WTC11 (cell line): ENCODE measurements around the gene REEP2.

Source experiments
- ESRRA ChIP-seq: sonication (generic); formaldehyde crosslinking; IDR thresholded peaks from 2 replicates; pipeline ENCODE4 v1.8.1; 2022; ENCODE audit warnings: mild to moderate bottlenecking, missing genetic modification reagents, borderline replicate concordance
- FOXP1 ChIP-seq: sonication (generic); formaldehyde crosslinking; IDR thresholded peaks from 2 replicates; pipeline ENCODE4 v1.8.0; 2022; ENCODE audit warnings: missing genetic modification reagents, mild to moderate bottlenecking, moderate library complexity, borderline replicate concordance
- MLX ChIP-seq: sonication (generic); formaldehyde crosslinking; IDR thresholded peaks from 2 replicates; pipeline ENCODE4 v1.8.1; 2023; ENCODE audit warnings: mild to moderate bottlenecking, missing genetic modification reagents, moderate library complexity
- STAT6 ChIP-seq: sonication (generic); formaldehyde crosslinking; conservative IDR thresholded peaks from 2 replicates; pipeline ENCODE4 v1.8.1; 2023; ENCODE audit warnings: mild to moderate bottlenecking, low read depth, missing genetic modification reagents, moderate library complexity
- TEAD4 ChIP-seq: sonication (generic); formaldehyde crosslinking; IDR thresholded peaks from 2 replicates; pipeline ENCODE4 v1.8.0; 2022; ENCODE audit warnings: mild to moderate bottlenecking, missing genetic modification reagents
- ZBTB21 ChIP-seq: sonication (generic); formaldehyde crosslinking; IDR thresholded peaks from 2 replicates; pipeline ENCODE4 v1.8.1; 2023; ENCODE audit warnings: mild to moderate bottlenecking, missing genetic modification reagents, borderline replicate concordance
- ZNF232 ChIP-seq: sonication (generic); formaldehyde crosslinking; IDR thresholded peaks from 2 replicates; pipeline ENCODE4 v1.8.0; 2022; ENCODE audit warnings: mild to moderate bottlenecking, missing genetic modification reagents
- TF ChIP-seq, protein P1 (sequence below): fragments of 200-600 bp; IDR thresholded peaks from 2 replicates; pipeline ENCODE4 v1.8.0; 2022; ENCODE audit warnings: antibody characterized with exemption
- TF ChIP-seq, protein P2 (sequence below): sonication (generic); formaldehyde crosslinking; IDR thresholded peaks from 2 replicates; pipeline ENCODE4 v1.8.0; 2023; ENCODE audit warnings: mild to moderate bottlenecking, missing genetic modification reagents
- TF ChIP-seq, protein P3 (sequence below): fragments of 250-450 bp; sonication (Bioruptor Pico); IDR thresholded peaks from 2 replicates; pipeline ENCODE4 v1.9.0; 2021; ENCODE audit warnings: mild to moderate bottlenecking
- TF ChIP-seq, protein P4 (sequence below): sonication (generic); formaldehyde crosslinking; IDR thresholded peaks from 2 replicates; pipeline ENCODE4 v1.8.0; 2022; ENCODE audit warnings: missing genetic modification reagents

- TF ChIP-seq FOXP1 (no peak), ZBTB21 (CRISPR knock-in tag) (no peak), ESRRA (CRISPR knock-in tag) (no peak), ZNF232 (CRISPR knock-in tag) (no peak), STAT6 (CRISPR knock-in tag) (no peak), MLX (CRISPR knock-in tag) (no peak), TEAD4 (CRISPR knock-in tag) (no peak)
- TF ChIP-seq, protein P1, sequence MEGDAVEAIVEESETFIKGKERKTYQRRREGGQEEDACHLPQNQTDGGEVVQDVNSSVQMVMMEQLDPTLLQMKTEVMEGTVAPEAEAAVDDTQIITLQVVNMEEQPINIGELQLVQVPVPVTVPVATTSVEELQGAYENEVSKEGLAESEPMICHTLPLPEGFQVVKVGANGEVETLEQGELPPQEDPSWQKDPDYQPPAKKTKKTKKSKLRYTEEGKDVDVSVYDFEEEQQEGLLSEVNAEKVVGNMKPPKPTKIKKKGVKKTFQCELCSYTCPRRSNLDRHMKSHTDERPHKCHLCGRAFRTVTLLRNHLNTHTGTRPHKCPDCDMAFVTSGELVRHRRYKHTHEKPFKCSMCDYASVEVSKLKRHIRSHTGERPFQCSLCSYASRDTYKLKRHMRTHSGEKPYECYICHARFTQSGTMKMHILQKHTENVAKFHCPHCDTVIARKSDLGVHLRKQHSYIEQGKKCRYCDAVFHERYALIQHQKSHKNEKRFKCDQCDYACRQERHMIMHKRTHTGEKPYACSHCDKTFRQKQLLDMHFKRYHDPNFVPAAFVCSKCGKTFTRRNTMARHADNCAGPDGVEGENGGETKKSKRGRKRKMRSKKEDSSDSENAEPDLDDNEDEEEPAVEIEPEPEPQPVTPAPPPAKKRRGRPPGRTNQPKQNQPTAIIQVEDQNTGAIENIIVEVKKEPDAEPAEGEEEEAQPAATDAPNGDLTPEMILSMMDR: no peak
- TF ChIP-seq, protein P2, sequence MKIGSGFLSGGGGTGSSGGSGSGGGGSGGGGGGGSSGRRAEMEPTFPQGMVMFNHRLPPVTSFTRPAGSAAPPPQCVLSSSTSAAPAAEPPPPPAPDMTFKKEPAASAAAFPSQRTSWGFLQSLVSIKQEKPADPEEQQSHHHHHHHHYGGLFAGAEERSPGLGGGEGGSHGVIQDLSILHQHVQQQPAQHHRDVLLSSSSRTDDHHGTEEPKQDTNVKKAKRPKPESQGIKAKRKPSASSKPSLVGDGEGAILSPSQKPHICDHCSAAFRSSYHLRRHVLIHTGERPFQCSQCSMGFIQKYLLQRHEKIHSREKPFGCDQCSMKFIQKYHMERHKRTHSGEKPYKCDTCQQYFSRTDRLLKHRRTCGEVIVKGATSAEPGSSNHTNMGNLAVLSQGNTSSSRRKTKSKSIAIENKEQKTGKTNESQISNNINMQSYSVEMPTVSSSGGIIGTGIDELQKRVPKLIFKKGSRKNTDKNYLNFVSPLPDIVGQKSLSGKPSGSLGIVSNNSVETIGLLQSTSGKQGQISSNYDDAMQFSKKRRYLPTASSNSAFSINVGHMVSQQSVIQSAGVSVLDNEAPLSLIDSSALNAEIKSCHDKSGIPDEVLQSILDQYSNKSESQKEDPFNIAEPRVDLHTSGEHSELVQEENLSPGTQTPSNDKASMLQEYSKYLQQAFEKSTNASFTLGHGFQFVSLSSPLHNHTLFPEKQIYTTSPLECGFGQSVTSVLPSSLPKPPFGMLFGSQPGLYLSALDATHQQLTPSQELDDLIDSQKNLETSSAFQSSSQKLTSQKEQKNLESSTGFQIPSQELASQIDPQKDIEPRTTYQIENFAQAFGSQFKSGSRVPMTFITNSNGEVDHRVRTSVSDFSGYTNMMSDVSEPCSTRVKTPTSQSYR (CRISPR knock-in tag): no peak
- TF ChIP-seq, protein P3, sequence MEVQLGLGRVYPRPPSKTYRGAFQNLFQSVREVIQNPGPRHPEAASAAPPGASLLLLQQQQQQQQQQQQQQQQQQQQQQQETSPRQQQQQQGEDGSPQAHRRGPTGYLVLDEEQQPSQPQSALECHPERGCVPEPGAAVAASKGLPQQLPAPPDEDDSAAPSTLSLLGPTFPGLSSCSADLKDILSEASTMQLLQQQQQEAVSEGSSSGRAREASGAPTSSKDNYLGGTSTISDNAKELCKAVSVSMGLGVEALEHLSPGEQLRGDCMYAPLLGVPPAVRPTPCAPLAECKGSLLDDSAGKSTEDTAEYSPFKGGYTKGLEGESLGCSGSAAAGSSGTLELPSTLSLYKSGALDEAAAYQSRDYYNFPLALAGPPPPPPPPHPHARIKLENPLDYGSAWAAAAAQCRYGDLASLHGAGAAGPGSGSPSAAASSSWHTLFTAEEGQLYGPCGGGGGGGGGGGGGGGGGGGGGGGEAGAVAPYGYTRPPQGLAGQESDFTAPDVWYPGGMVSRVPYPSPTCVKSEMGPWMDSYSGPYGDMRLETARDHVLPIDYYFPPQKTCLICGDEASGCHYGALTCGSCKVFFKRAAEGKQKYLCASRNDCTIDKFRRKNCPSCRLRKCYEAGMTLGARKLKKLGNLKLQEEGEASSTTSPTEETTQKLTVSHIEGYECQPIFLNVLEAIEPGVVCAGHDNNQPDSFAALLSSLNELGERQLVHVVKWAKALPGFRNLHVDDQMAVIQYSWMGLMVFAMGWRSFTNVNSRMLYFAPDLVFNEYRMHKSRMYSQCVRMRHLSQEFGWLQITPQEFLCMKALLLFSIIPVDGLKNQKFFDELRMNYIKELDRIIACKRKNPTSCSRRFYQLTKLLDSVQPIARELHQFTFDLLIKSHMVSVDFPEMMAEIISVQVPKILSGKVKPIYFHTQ (CRISPR knock-in tag): no peak
- TF ChIP-seq, protein P4, sequence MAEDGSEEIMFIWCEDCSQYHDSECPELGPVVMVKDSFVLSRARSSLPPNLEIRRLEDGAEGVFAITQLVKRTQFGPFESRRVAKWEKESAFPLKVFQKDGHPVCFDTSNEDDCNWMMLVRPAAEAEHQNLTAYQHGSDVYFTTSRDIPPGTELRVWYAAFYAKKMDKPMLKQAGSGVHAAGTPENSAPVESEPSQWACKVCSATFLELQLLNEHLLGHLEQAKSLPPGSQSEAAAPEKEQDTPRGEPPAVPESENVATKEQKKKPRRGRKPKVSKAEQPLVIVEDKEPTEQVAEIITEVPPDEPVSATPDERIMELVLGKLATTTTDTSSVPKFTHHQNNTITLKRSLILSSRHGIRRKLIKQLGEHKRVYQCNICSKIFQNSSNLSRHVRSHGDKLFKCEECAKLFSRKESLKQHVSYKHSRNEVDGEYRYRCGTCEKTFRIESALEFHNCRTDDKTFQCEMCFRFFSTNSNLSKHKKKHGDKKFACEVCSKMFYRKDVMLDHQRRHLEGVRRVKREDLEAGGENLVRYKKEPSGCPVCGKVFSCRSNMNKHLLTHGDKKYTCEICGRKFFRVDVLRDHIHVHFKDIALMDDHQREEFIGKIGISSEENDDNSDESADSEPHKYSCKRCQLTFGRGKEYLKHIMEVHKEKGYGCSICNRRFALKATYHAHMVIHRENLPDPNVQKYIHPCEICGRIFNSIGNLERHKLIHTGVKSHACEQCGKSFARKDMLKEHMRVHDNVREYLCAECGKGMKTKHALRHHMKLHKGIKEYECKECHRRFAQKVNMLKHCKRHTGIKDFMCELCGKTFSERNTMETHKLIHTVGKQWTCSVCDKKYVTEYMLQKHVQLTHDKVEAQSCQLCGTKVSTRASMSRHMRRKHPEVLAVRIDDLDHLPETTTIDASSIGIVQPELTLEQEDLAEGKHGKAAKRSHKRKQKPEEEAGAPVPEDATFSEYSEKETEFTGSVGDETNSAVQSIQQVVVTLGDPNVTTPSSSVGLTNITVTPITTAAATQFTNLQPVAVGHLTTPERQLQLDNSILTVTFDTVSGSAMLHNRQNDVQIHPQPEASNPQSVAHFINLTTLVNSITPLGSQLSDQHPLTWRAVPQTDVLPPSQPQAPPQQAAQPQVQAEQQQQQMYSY (CRISPR knock-in tag): no peak
Measured at GRCh38 chr5:138459311-138459933, 20.6 kb downstream of the REEP2 start.
